ENCODE measurements around the gene TCEAL1.
"Not testable (repeated sequence)": the region's sequence is repeated elsewhere in the genome, so short reads cannot be mapped to it uniquely, and the experiment has no call there.

TCEAL1 gene

GRCh38 chrX:103628386-103629317 lies at the start of gene TCEAL1:
Gene TCEAL1 (plus strand): TSS chrX:103628975. CDS start chrX:103629917, 942 bp downstream.
- DNase-seq, result peak in 1 of 2 donors; percentile 13

- DNase-seq, result no peak
Observed at GRCh38 chrX:103584596-103584995, 44.2 kb upstream of the TCEAL1 start.

GRCh38 chrX:103585411-103586313 lies 43.1 kb upstream of the TCEAL1 start, which contains the start of gene TCEAL4:
Gene TCEAL4 (plus strand): TSS chrX:103585515. CDS start chrX:103586676, 1,161 bp downstream.
- peak; percentile 22 to 26 for DNase-seq

- DNase-seq, result no peak
Observed at GRCh38 chrX:103586314-103586646, 42.5 kb upstream of the TCEAL1 start.

- DNase-seq, result no peak
Observed at GRCh38 chrX:103586659-103587058, 42.1 kb upstream of the TCEAL1 start.

- DNase-seq, result not testable (repeated sequence)
Observed at GRCh38 chrX:103592295-103592694, 36.5 kb upstream of the TCEAL1 start.

- DNase-seq, result not testable (repeated sequence)
Observed at GRCh38 chrX:103595202-103595601, 33.6 kb upstream of the TCEAL1 start.

GRCh38 chrX:103607364-103608305 lies 21.1 kb upstream of the TCEAL1 start, which contains the start of gene TCEAL3:
Gene TCEAL3 (plus strand): TSS chrX:103607963. CDS start chrX:103609065, 1,102 bp downstream.
- peak in 1 of 2 donors; percentile 7 for DNase-seq

GRCh38 chrX:103608306-103608963 lies 20.3 kb upstream of the TCEAL1 start:
- DNase-seq, result no peak

- DNase-seq, result no peak
Observed at GRCh38 chrX:103610282-103610681, 18.5 kb upstream of the TCEAL1 start.

GRCh38 chrX:103613362-103613890 lies 15.3 kb upstream of the TCEAL1 start:
- DNase-seq, result no peak

GRCh38 chrX:103614999-103615398 lies 13.8 kb upstream of the TCEAL1 start:
- no peak for DNase-seq

GRCh38 chrX:103615781-103616371 lies 12.9 kb upstream of the TCEAL1 start:
- no peak for DNase-seq

- no peak for DNase-seq
Observed at GRCh38 chrX:103616676-103617186, 12.0 kb upstream of the TCEAL1 start.

- no peak for DNase-seq
Observed at GRCh38 chrX:103624111-103624510, 4.7 kb upstream of the TCEAL1 start.

- DNase-seq, result no peak
Observed at GRCh38 chrX:103626855-103627254, 1.9 kb upstream of the TCEAL1 start.

GRCh38 chrX:103629318-103630170 lies 769 bp downstream of the TCEAL1 start:
- DNase-seq, result peak in 1 of 2 donors; percentile 11

GRCh38 chrX:103630171-103630511 lies 1.4 kb downstream of the TCEAL1 start:
- no peak for DNase-seq

- DNase-seq, result no peak
Observed at GRCh38 chrX:103631145-103631544, 2.4 kb downstream of the TCEAL1 start.

GRCh38 chrX:103635436-103635835 lies 6.7 kb downstream of the TCEAL1 start:
- no peak for DNase-seq
